Inflammatory macrophage treated with lipopolysaccharide for 1 hour (primary cell): ENCODE results near the gene PIAS4.

Experiments used
- DNase-seq, 2 donors: peaks; one replicate each; pipeline ENCODE4 v3.0.0-alpha.2; 2020 to 2022

Gene PIAS4

DNA sequence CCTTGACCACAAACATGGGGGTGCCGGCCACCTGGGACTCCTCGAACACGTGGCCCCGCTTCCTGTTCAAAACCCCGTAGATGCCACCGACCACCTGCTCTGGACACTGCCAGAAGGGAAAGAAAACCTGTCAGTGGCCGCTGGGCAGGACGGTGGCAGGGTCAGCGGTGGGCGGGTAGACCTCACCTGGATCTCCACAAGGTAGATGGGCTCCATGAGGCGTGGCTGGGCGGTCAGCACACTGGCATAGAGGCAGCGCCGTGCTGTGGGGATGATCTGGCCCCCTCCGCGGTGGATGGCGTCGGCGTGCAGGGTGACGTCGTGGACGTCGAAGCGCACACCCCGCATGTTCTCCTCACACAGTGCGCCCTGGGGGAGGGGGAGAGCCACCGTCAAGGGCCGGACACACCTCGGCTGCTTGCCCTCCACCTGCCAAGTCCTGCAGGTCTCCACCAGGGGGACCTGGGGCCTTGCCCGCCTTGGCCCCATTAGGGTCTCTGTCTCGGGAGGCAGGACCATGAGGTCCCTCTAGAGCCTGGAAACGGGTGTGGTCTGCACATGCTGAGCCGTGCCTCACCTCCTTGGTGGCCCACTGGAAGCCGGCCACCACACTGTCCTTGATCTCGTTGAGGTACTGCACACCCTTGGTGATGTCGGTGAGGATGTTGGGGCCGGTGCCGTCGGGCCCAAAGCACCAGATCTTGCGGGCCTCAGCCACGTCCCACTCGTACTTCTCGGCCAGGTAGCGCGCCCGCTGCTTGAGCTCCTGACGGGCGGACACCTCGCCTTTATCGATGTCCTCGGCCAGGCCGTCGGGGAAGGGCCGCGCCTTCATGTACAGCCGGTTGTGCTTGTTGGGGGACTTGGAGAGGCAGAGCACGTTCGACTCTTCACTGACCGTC lies 30.0 kb upstream of the PIAS4 start:
- no peak for DNase-seq

GRCh38 chr19:3978145-3978544 lies 29.4 kb upstream of the PIAS4 start:
- no peak for DNase-seq

DNA sequence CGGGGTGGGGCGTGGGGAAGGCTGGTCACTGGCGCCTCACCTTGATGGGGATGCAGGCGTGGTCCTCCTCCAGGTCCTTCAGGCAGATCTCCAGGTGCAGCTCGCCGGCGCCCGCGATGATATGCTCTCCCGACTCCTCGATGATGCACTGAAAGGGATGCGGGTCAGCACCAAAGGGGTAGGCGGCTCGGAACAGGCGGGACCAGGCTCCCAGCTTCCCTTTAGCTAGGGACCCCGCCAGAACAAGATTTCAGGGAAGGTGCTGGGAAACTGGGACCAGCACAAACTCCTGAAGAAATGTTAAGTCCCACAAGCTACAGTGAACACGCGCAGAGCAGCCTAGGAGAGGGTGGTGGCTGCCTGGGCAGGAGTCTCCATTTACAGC lies 28.3 kb upstream of the PIAS4 start:
- no peak for DNase-seq

- no peak for DNase-seq
These were observed 27.7 kb upstream of the PIAS4 start for GRCh38 chr19:3979674-3980352.

DNA sequence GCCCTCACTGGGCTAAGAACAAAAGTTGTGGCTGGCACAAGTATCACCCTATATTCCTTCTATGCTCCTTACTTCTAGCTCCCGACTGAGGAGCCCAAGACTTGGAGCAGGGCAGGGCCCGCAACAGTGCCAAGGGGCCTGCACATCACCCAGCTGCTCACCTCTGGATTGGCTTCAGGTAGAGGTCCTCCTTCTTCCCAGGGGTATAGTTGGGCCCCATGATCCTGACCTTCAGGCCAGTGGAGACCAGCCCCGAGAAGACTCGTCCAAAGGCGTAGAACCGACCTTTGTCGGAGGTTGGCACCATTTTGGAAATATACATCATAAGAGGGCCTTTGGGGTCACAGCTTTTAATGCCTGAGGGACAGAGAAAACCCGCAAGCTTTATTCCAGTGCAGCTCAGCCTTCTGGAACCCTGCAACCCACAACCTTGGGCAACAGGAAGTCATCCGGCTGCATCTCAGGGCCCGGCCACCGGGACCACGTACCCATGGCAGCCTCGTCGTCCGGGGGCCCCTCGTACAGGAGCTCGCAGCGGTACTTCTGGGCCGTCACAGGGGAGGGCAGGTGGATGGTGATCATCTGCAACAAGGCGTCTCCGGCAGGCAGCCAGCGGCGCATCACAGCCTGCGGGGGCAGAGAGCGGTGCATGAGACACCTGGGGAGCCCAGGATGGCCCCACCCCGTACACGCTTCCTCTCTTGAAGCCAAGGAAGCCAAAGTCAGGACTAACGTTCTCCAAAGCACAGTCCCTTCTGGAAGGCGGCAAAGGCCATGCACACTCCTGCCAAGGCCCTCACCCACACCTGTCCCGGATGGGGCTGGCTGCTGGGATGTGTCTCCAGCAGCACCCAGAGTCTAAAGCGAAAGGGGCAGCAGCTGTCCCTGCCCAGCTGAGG lies 26.9 kb upstream of the PIAS4 start:
- no peak for DNase-seq

GRCh38 chr19:3981373-3981735 lies 26.2 kb upstream of the PIAS4 start:
- DNase-seq = no peak

- no peak for DNase-seq
These were observed 25.5 kb upstream of the PIAS4 start for GRCh38 chr19:3981736-3982681.

DNA sequence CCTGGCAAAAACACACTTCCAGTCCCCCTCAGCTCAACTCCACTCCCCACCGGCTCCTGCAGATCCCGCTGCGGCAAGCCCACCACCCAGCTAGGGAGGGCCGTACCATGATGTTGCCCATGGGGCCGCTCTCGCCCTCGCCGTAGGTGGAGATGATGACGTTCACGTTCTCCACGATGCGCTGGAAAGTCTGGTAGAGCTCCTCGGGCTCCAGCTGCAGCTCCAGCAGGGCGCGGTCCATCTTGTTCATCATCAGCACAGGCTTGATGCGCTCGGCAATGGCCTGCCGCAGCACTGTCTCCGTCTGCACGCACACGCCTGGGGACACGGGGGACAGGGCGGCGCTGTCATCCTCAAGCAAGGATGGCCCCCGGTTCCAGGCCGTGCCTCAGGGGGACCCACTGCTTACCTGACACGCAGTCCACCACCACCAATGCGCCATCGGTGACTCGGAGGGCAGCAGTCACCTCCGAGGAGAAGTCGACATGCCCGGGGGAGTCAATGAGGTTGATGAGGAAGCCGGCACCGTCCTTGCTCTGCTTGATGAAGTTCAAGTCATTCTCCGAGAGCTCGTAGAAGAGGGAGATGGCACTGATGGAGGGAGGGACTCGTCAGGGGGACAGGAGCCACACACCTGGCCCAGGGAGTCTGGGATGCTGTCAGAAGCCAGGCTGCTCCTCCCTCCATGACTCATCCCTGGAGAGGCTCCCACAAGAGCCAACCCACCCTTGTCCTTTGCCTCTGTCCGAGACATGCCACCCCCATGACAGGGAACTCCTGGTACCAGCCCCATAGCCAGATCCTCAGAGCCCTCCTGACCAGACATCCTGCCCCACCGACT lies 24.6 kb upstream of the PIAS4 start:
- no peak for DNase-seq

- DNase-seq = no peak
These were observed 24.0 kb upstream of the PIAS4 start for GRCh38 chr19:3983542-3983914.

GRCh38 chr19:3983936-3984583 lies 23.5 kb upstream of the PIAS4 start:
- peak; percentile 10 to 26 for DNase-seq

GRCh38 chr19:3984584-3984907 lies 23.0 kb upstream of the PIAS4 start:
- DNase-seq = no peak

DNA sequence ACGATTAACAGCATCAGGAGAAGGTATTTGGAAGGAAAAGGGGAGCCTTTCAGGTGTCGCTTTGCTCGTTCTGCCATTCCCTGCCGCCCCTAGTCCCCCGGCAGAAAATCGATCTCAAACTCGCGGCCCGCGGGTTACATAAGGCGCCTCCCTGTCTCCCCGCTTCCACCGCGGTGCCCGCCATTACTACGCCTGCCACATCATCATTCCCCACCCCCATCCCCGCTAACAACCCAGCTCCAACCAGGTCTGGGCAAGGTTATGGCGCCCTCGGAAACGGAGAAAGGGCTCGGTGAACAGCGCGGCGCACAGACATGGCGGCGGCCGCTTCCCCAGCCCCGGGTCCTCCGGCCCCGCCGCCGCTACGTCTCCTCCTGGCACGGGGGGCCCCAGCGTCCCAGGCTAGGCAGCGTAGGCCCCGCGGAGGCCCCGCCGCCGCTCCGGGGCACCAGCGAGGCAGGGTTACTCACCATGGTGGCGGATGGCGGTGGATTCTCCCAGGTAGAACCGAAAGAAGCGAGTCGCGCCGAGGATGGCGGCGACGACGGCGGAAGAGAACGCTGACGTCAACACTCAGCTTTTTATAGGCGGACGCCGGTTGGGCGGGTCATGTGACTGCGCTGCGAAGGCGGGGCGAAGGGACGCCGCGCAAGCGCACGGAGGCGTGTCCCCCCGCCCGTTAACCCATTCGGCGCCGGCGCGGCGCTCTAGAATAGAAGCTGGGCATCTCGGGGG lies 22.5 kb upstream of the PIAS4 start, which contains the start of gene EEF2:
EEF2 (minus strand) TSS at position 556 of the 735 bp plus-strand sequence; CDS start at position 473, 83 bp downstream.
- peak; percentile 79 to 98 for DNase-seq

GRCh38 chr19:3985643-3986259 lies 21.8 kb upstream of the PIAS4 start:
- DNase-seq = no peak

DNA sequence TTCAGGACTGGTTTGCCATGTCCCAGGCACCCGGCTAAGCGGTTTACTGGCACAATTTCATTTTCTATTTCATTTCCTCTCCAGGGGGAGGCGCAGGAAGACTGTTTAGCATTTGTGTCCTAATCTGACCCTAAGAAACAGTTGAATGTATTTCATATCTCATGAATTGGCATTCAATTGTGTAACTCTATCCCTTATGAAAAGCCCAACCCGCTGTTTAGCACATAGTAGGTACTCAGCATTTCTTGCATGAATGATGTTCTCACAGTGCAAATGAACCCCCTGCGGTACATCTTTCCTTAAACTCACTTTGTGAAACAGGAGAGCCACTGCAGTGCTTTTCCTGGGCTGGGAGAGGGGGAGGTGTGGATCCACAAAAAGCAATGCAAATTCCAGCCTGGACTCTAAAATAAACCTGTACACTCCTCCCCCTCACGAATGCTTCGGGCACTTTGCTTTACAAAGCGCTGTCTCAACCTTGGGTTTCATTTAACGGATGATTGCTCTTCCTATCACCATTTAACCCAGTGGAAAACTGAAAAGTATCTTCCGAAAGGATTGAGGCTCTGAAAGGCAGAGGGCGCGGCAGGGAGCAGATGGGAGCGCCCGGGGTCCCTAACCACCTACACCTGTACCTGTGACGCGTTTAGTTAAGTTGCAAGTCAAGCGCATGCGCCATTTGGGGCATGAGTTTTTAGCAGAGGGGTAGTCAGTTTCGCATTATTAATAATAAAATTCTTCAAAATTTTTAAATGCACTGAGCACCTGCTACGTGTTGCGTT lies 21.1 kb upstream of the PIAS4 start:
- DNase-seq = peak; percentile 76 to 87

DNA sequence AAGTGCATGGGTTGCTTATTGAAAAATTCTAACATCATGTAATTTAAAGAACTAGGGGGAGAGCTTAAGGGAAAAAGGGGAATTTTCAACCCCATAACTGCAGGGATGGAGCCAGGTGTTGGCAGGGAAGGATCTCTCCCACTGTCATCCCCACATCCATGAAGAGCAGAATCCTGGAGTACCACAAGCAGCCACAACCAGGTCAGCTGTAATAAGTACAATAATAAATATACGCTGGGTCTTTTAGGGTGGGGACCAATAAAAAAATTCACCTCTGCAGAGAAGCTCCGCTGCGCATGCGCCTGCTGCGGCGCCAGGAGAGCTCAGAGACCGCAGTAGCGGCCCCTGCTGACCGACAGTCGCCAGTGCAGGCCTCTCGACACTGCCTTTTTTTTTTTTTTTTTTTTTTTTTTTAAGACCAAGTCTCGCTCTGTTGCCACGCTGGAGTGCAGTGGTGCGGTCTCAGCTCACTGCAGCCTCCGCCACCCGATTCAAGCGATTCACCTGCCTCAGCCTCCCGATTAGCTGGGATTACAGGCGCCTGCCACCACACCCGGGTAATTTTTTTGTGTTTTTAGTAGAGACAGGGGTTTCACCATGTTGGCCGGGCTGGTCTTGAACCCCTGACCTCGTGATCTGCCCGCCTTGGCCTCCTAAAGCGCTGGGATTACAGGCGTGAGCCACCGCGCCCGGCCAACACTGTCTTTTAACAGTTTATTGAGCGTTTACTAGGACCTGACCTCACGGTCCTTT lies 19.7 kb upstream of the PIAS4 start:
- DNase-seq = peak; percentile 74 to 93

GRCh38 chr19:3990815-3991117 lies 16.8 kb upstream of the PIAS4 start:
- no peak for DNase-seq

DNA sequence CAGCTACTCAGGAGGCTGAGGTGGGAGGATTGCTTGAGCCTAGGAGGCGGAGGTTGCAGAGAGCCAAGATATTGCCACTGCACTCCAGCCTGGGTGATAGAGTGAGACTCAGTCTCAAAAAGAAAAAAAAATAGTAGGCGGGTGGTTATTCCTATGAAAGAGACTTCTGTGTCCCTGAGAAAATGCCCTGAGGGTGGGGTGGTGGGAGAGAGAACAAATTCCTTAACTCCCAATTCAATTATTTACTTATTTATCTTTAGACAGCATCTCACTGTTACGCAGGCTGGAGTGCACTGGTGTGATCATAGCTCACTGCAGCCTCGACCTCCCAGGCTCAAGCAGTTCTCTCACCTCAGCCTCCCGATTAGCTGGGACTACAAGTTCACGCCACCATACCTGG lies 11.9 kb upstream of the PIAS4 start:
- DNase-seq = no peak
